HepG2 (cell line): ENCODE measurements around the gene ASGR1. TPM values are rescaled to one million over a fixed set of nuclear protein-coding genes. Genes with fewer than 3 reads are reported as not detected.

Experiments used
- ATAC-seq: fragments of 200-7000 bp; cut with Tn5 transposase; 3 replicates; pipeline ENCODE4 v1.9.1; 2020; ENCODE audit warnings: mild to moderate bottlenecking, moderate library complexity
- BruUV-seq: library from RNA; stranded (reverse); fragments of 400-500 nt; replicated peaks from 2 replicates; lab custom pipeline; 2021; lab: Mats Ljungman, UMichigan
- CTCF ChIA-PET: fragments of 300-600 bp; formaldehyde crosslinking; extraction: SDS; loops from one replicate; lab custom pipeline; 2021; ENCODE audit warnings: low total read pairs, inconsistent platforms, low intra/inter-chr PET ratio; lab: Yijun Ruan, JAX
- POLR2A ChIA-PET: fragments of 350-600 bp; sonication (Branson Sonifier 250); formaldehyde crosslinking; loops from one replicate; lab custom pipeline; 2020; ENCODE audit warnings: antibody characterized with exemption, inconsistent platforms; lab: Yijun Ruan, JAX
- DNase-seq: peaks from one replicate; pipeline ENCODE4 v3.0.0-alpha.2; 2015; ENCODE audit warnings: low spot score
- FAIRE-seq: peaks from 3 replicates; lab custom pipeline; 2011; peaks lifted over from hg19 to GRCh38; lab: Jason Lieb, UNC
- H2AFZ ChIP-seq: one replicate; pipeline ENCODE4 v1.6.1; 2011; ENCODE audit warnings: low read length, inconsistent platforms
- H3K27ac ChIP-seq: fragments of 300-600 bp; 3 replicates; pipeline ENCODE4 v1.8.0; 2011; ENCODE audit warnings: mixed run types, mild to moderate bottlenecking, mixed read lengths, low read length, inconsistent platforms; ENCODE audit not compliant: insufficient read depth; ENCODE audit errors: extremely low read length
- H3K27me3 ChIP-seq, 2 experiments: fragments of 200-600 bp in 1 of 2; 2 replicates in 1 of 2; 3 replicates in 1 of 2; pipeline versions ENCODE4 v1.6.0 to v1.8.0; 2011; ENCODE audit warnings: low read length in 2 of 2, mild to moderate bottlenecking in 2 of 2, moderate library complexity in 2 of 2, inconsistent platforms in 1 of 2; ENCODE audit not compliant: insufficient read depth in 2 of 2, control insufficient read depth in 1 of 2
- H3K36me3 ChIP-seq, 2 experiments: fragments of 200-600 bp in 1 of 2; replicated peaks in 1 of 2; 2 replicates in 1 of 2; 3 replicates in 1 of 2; pipeline versions ENCODE4 v1.5.1 to v1.8.0; 2011; ENCODE audit warnings: low read length in 2 of 2, inconsistent platforms in 1 of 2; ENCODE audit not compliant: insufficient read depth in 2 of 2, control insufficient read depth in 1 of 2
- H3K4me1 ChIP-seq: 2 replicates; pipeline ENCODE4 v1.5.1; 2012; ENCODE audit warnings: low read length, inconsistent platforms; ENCODE audit not compliant: insufficient read depth
- H3K4me2 ChIP-seq: 2 replicates; pipeline ENCODE4 v1.6.0; 2011; ENCODE audit warnings: low read depth, low read length, inconsistent platforms
- H3K4me3 ChIP-seq, 3 experiments: fragments of 200-600 bp in 1 of 3; sonication (generic), shearing (Covaris generic) in 1 of 3; replicated peaks in 1 of 3; 2 replicates each; pipeline ENCODE4 v1.5.1; 2011 to 2016; ENCODE audit warnings: low read length in 3 of 3, inconsistent platforms in 2 of 3, low read depth in 2 of 3, mild to moderate bottlenecking in 2 of 3, control low read depth in 1 of 3, mixed read lengths in 1 of 3; ENCODE audit not compliant: insufficient read depth in 1 of 3
- H3K79me2 ChIP-seq: one replicate; pipeline ENCODE4 v1.6.1; 2011; ENCODE audit warnings: low read length, inconsistent platforms; ENCODE audit not compliant: insufficient read depth
- H3K9ac ChIP-seq: 2 replicates; pipeline ENCODE4 v1.6.0; 2011; ENCODE audit warnings: mild to moderate bottlenecking, low read depth, low read length, inconsistent platforms; ENCODE audit not compliant: insufficient read depth
- H3K9me3 ChIP-seq: 2 replicates; pipeline ENCODE4 v1.5.1; 2012; ENCODE audit warnings: mild to moderate bottlenecking, low read length
- H4K20me1 ChIP-seq: 2 replicates; pipeline ENCODE4 v1.6.0; 2011; ENCODE audit warnings: inconsistent platforms, mild to moderate bottlenecking, low read length, moderate library complexity; ENCODE audit not compliant: insufficient read depth
- GABPA ChIP-seq, 2 experiments: IDR thresholded peaks; 2 replicates each; pipeline ENCODE4 v1.6.1; 2011 to 2016; ENCODE audit warnings: low read depth in 2 of 2, low read length in 1 of 2, missing biosample characterization in 1 of 2, missing genetic modification characterization in 1 of 2
- GABPB1 ChIP-seq: IDR thresholded peaks from 2 replicates; pipeline ENCODE4 v1.6.1; 2016; ENCODE audit warnings: mild to moderate bottlenecking, missing genetic modification reagents, moderate library complexity, missing compliant biosample characterization
- IKZF4 ChIP-seq: sonication (generic); formaldehyde crosslinking; IDR thresholded peaks from 2 replicates; pipeline ENCODE4 v1.5.1; 2020; ENCODE audit warnings: borderline replicate concordance, mild to moderate bottlenecking, low read depth, missing genetic modification reagents; ENCODE audit errors: not compliant biosample characterization
- MXI1 ChIP-seq: IDR thresholded peaks from 3 replicates; pipeline ENCODE4 v1.6.1; 2012; ENCODE audit warnings: low read depth, low read length, inconsistent platforms, borderline replicate concordance
- PHF8 ChIP-seq: sonication (generic); formaldehyde crosslinking; IDR thresholded peaks from 2 replicates; pipeline ENCODE4 v1.5.0; 2020; ENCODE audit warnings: missing genetic modification reagents
- ZFP90 ChIP-seq: sonication (generic); formaldehyde crosslinking; IDR thresholded peaks from 2 replicates; pipeline ENCODE4 v1.8.0; 2022; ENCODE audit warnings: missing genetic modification reagents, mild to moderate bottlenecking, inconsistent platforms, borderline replicate concordance
- ZNF224 ChIP-seq: sonication (generic); formaldehyde crosslinking; IDR thresholded peaks from 2 replicates; pipeline ENCODE4 v1.5.0; 2020; ENCODE audit warnings: mild to moderate bottlenecking, missing genetic modification reagents
- ZNF263 ChIP-seq: sonication (generic); formaldehyde crosslinking; IDR thresholded peaks from 2 replicates; pipeline ENCODE4 v1.4.0; 2020; ENCODE audit warnings: missing genetic modification reagents
- ZNF512 ChIP-seq: sonication (generic); formaldehyde crosslinking; IDR thresholded peaks from 2 replicates; pipeline ENCODE4 v1.4.0; 2020; ENCODE audit warnings: mild to moderate bottlenecking, missing genetic modification reagents
- WGBS: methylation state at CpG from one replicate; pipeline ENCODE4 v1.1.6; 2017; ENCODE audit warnings: low lambda C conversion rate; 5-methylcytosine and 5-hydroxymethylcytosine counted together
- in situ Hi-C: cut with HindIII; loops from 2 replicates; pipeline ENCODE4 v1.10.0; 2017; ENCODE audit warnings: low pct_unique_long_range_greater_than_20kb; ENCODE audit not compliant: extremely low pct_ligation_motif_present
- intact Hi-C: fragments of 100-400 bp; cut with micrococcal nuclease; formaldehyde crosslinking; loops from one replicate; pipeline ENCODE4 v1.10.0; 2022; ENCODE audit not compliant: unreplicated experiment
- polyA plus RNA-seq, 8 experiments: library from polyadenylated mRNA; depleted of rRNA in 3 of 8; stranded (reverse) in 7 of 8; unstranded in 1 of 8; fragments of >200 nt; fragmentation: Illumina TruSeq in 4 of 8; extraction: Trizol in 4 of 8; gene quantifications; 2 replicates each; pipeline versions ENCODE4 v1.2.1 to v1.2.3, GENCODE V29; 2011 to 2016; ENCODE audit warnings: low read depth in 4 of 8, missing spikeins in 1 of 8, mixed read lengths in 1 of 8; ENCODE audit not compliant: insufficient read depth in 1 of 8
- total RNA-seq, 5 experiments: library from RNA; depleted of rRNA; stranded (reverse); fragments of >200 nt; fragmentation: Illumina TruSeq; extraction: Trizol; gene quantifications; 2 replicates each; pipeline ENCODE4 v1.2.3, GENCODE V29; 2016; ENCODE audit warnings: low read depth in 1 of 5

The ASGR1 gene
- total and polyA plus RNA-seq, 2 of the 13 experiments (the other 11 are each of a cell fraction or from before 2014, with no cell fraction given) = 353 to 796 TPM

GRCh38 chr17:7192271-7192937, 13.2 kb upstream of the ASGR1 start:
- H3K27me3 ChIP-seq = no peaks in the 10 kb centered on the region
- no peaks in the 10 kb centered on the region for H3K9me3 ChIP-seq
- no peak for FAIRE-seq
- 71% methylated on average over 12 of the region's 12 CpGs for WGBS
- DNase-seq = no peak
- no peak for ATAC-seq
- H4K20me1 ChIP-seq = no peaks in the 10 kb centered on the region
- no peak overlapping the region for H3K4me3 ChIP-seq
- peaks cover 31% of the 10 kb centered on the region for H3K4me1 ChIP-seq
- in situ Hi-C loops = no loop called here
- intact Hi-C loops = no loop called here
- H3K36me3 ChIP-seq = no peaks in the 10 kb centered on the region
- TF ChIP-seq ZNF263 (CRISPR knock-in tag) (peak; percentile 68), ZNF512 (CRISPR knock-in tag) (no peak)
- TF ChIP-seq, all 625 proteins: peak for 1
- H2AFZ ChIP-seq = no peak overlapping the region
- H3K27ac ChIP-seq = no peak overlapping the region
- ChIA-PET POLR2A (no interaction called here), CTCF (no interaction called here)
- no TSS peak for BruUV-seq
- no peaks in the 10 kb centered on the region for H3K79me2 ChIP-seq
- H3K9ac ChIP-seq = no peak overlapping the region
- H3K4me2 ChIP-seq = no peak overlapping the region

GRCh38 chr17:7191571-7192270, 12.6 kb upstream of the ASGR1 start:
- H3K4me2 ChIP-seq = peak overlapping the region; percentile 58
- H4K20me1 ChIP-seq = no peaks in the 10 kb centered on the region
- no peak overlapping the region for H3K9ac ChIP-seq
- H3K4me1 ChIP-seq = peaks cover 33% of the 10 kb centered on the region
- H3K9me3 ChIP-seq = no peaks in the 10 kb centered on the region
- peak; percentile 91 for ATAC-seq
- POLR2A ChIA-PET = interaction anchor here (0.7 to 1.5 kb wide), 4 partner anchors 12 to 78 kb away, joined by 3 to 4 read pairs (median 4); partner anchors contain the start of genes ASGR1 and ASGR2
- H3K27ac ChIP-seq = no peak overlapping the region
- H3K27me3 ChIP-seq = no peaks in the 10 kb centered on the region
- CTCF ChIA-PET = no interaction called here
- in situ Hi-C loops (no loop called here), intact Hi-C loops (no loop called here)
- WGBS = 52% methylated on average over 24 of the region's 26 CpGs
- no peak overlapping the region for H2AFZ ChIP-seq
- no peaks in the 10 kb centered on the region for H3K36me3 ChIP-seq
- H3K79me2 ChIP-seq = no peaks in the 10 kb centered on the region
- peak; percentile 50 for DNase-seq
- H3K4me3 ChIP-seq = peak overlapping the region in 1 of 3 experiments; percentile 28; a peak in 1 of 6 replicates
- no TSS peak for BruUV-seq
- FAIRE-seq = peak; percentile 52
- TF ChIP-seq IKZF4 (CRISPR knock-in tag) (no peak), ZNF224 (CRISPR knock-in tag) (no peak), GABPB1 (peak; percentile 84), PHF8 (CRISPR knock-in tag) (0 out of 2 replicates have a peak, but pooled peaks have one; percentile 17), ZFP90 (CRISPR knock-in tag) (0 out of 2 replicates have a peak, but pooled peaks have one; percentile 38), MXI1 (peak; percentile 21; the same call in 1 of the 3 replicates), GABPA (IDR thresholded peaks at IDR 0.05; ENCODE audit: low read depth, low read length) (no peak), GABPA (CRISPR knock-in tag; IDR thresholded peaks at IDR 0.05; ENCODE audit: low read depth) (peak; percentile 82)
